Lower lobe of right lung (tissue), 2 donors: Measurements from ENCODE around the gene FLRT2. TPM values are rescaled to one million over a fixed set of nuclear protein-coding genes. Genes with fewer than 3 reads are reported as not detected.

Experiments
- ATAC-seq, 2 donors: fragments of 200-7000 bp; cut with Tn5 transposase; one replicate each; pipeline ENCODE4 v1.9.1; 2020 to 2022; ENCODE audit warnings: mild to moderate bottlenecking in 2 of 2, moderate library complexity in 2 of 2
- DNase-seq: peaks from one replicate; pipeline ENCODE4 v3.0.0-alpha.2; 2020
- H3K27ac ChIP-seq: fragments of 200-600 bp; one replicate; pipeline ENCODE4 v1.8.0; 2022
- H3K27me3 ChIP-seq: fragments of 200-600 bp; one replicate; pipeline ENCODE4 v1.8.0; 2022; ENCODE audit warnings: low read depth
- H3K36me3 ChIP-seq: fragments of 200-600 bp; one replicate; pipeline ENCODE4 v1.8.0; 2022; ENCODE audit warnings: mild to moderate bottlenecking
- H3K4me1 ChIP-seq: fragments of 200-600 bp; one replicate; pipeline ENCODE4 v1.8.0; 2022
- H3K4me3 ChIP-seq: fragments of 200-600 bp; one replicate; pipeline ENCODE4 v1.8.0; 2022; ENCODE audit warnings: mild to moderate bottlenecking
- H3K9me3 ChIP-seq: fragments of 200-600 bp; one replicate; pipeline ENCODE4 v1.8.0; 2022
- intact Hi-C: fragments of 100-400 bp; cut with DNase I; formaldehyde crosslinking; loops from one replicate; pipeline ENCODE4 v1.11.0; 2022
- total RNA-seq: library from RNA; stranded (reverse); fragmentation: NEBNext Ultra II Directional; extraction: Animal tissue kit (Norgen Biotek cat#: 25700); gene quantifications from one replicate; pipeline ENCODE4 v1.2.1, GENCODE V29; 2021
- TF ChIP-seq, protein P1 (sequence below): fragments of 200-600 bp; IDR thresholded peaks from one replicate; pipeline ENCODE4 v1.8.0; 2022; ENCODE audit warnings: antibody characterized with exemption, mild to moderate bottlenecking
- donor health status: DM: no; HTN: yes; CAD: no; lungs with severe emphysema.

FLRT2 gene
- total RNA-seq, 1 donor from 2014 or later, result 14.3 TPM

DNA sequence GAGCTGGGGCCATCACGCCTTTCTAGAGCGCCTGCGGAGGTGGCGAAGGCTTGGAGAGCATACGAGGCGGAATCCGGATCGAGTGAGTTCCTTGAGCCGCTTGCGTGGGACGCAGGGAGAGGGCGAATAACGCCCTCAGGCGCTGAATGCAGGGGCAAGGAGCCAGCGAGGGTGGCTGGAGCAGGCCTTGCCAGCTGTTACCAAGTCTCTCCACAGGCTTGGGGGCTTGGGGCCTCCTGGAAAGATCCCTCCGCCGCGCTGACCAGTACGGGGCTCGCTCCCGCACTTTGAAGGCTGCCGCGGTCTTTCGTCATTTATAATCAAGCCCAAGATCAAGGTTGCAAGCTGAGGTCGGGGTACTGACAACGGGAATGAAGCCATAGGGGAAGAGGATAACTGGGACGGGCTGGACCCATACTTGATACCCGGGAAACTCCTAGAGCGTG lies 1.2 kb downstream of the FLRT2 start:
- DNase-seq, result peak; percentile 50
- H3K9me3 ChIP-seq, result no peaks in the 10 kb centered on the region
- peaks cover 72% of the 10 kb centered on the region for H3K27me3 ChIP-seq
- peaks cover 39% of the 10 kb centered on the region for H3K4me1 ChIP-seq
- H3K27ac ChIP-seq, result peak overlapping the region; percentile 69
- H3K36me3 ChIP-seq, result no peaks in the 10 kb centered on the region
- intact Hi-C loops, result no loop called here
- TF ChIP-seq, protein P1, sequence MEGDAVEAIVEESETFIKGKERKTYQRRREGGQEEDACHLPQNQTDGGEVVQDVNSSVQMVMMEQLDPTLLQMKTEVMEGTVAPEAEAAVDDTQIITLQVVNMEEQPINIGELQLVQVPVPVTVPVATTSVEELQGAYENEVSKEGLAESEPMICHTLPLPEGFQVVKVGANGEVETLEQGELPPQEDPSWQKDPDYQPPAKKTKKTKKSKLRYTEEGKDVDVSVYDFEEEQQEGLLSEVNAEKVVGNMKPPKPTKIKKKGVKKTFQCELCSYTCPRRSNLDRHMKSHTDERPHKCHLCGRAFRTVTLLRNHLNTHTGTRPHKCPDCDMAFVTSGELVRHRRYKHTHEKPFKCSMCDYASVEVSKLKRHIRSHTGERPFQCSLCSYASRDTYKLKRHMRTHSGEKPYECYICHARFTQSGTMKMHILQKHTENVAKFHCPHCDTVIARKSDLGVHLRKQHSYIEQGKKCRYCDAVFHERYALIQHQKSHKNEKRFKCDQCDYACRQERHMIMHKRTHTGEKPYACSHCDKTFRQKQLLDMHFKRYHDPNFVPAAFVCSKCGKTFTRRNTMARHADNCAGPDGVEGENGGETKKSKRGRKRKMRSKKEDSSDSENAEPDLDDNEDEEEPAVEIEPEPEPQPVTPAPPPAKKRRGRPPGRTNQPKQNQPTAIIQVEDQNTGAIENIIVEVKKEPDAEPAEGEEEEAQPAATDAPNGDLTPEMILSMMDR, result no peak
- peak overlapping the region; percentile 58 for H3K4me3 ChIP-seq
- peak; percentile 24 to 29 for ATAC-seq

DNA sequence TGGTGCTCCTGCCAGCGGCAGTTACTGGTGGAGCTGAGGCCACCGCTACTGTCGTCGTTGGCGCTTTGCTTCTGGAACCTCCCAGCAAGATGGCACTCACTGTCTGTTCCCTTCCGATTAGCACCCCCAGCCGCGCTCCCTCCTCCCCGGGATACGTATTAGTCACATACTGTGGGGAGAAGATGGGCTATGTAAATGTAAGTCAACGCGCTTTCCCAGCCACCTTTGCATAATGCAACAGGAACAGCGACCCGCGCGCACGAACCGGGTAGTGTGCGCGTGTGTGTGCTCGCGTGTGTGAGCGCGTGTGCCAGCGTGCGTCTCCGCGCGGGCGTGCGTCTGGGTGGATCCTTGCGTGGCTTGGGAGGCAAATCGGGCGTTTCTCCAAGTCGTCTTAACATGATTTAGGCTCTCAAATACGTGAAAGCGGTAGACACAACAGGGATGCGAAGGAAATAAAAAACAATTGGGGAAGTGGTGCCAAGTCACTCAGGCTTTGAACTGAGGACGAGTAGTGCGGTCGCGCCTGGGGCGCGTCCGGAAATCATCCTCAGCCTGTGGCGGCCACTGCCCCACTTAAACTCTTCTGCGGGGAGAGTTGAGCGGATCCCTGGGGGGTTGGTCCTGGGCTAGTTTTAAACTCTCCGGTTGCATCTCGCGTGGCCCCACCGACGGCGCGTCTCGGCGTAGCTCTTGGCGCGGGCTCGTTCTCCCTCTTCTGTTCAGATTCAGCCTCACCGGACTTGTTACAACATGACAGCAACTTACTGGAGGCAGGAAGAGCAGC lies 1.8 kb downstream of the FLRT2 start:
- peaks cover 39% of the 10 kb centered on the region for H3K4me1 ChIP-seq
- TF ChIP-seq, protein P1, result no peak
- intact Hi-C loops, result no loop called here

DNA sequence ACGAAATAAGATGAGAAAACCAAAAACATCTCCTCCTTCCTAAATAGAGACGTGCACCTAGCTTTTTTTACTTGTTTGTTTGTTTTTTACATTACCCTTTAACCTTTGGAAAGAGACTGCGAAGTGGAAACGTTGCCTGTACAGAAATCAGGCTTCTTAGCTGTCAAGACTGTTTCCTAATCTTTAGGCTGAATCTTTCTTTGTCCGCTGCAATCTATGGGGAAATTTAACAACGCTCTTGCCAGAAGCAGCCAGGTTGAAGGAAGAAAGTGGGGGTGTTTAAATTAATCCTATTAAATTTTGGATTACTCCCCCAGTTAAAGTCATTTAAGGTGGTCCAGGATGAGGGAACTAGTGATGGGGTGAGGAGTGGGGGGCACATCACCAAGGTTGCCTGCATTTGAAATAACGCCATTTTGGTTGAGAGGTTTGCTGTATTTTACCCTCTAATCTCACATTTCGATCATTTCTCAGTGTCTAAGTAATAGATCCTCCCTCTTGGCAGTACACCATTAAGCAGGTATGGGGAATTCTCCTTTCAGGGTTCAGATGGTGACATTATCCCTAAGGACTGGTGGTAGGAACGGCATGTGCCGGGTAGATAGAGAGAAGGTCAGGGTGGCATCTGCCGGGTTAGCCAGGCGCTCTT lies 2.6 kb downstream of the FLRT2 start:
- Histone ChIP-seq H3K27me3 (peaks cover 78% of the 10 kb centered on the region), H3K9me3 (no peaks in the 10 kb centered on the region), H3K4me3 (peak overlapping the region; percentile 58), H3K36me3 (no peaks in the 10 kb centered on the region), H3K4me1 (peaks cover 39% of the 10 kb centered on the region), H3K27ac (no peak overlapping the region)
- DNase-seq (no peak), ATAC-seq (no peak)
- intact Hi-C loops, result no loop called here
- TF ChIP-seq, protein P1, result no peak

More for the DNA sequence above, 1.8 kb downstream of the FLRT2 start:
- Histone ChIP-seq H3K36me3 (no peaks in the 10 kb centered on the region), H3K9me3 (no peaks in the 10 kb centered on the region), H3K27ac (peak overlapping the region; percentile 69), H3K27me3 (peaks cover 73% of the 10 kb centered on the region), H3K4me3 (peak overlapping the region; percentile 58)
- peak; percentile 37 to 45 for ATAC-seq
- DNase-seq, result peak; percentile 51

DNA sequence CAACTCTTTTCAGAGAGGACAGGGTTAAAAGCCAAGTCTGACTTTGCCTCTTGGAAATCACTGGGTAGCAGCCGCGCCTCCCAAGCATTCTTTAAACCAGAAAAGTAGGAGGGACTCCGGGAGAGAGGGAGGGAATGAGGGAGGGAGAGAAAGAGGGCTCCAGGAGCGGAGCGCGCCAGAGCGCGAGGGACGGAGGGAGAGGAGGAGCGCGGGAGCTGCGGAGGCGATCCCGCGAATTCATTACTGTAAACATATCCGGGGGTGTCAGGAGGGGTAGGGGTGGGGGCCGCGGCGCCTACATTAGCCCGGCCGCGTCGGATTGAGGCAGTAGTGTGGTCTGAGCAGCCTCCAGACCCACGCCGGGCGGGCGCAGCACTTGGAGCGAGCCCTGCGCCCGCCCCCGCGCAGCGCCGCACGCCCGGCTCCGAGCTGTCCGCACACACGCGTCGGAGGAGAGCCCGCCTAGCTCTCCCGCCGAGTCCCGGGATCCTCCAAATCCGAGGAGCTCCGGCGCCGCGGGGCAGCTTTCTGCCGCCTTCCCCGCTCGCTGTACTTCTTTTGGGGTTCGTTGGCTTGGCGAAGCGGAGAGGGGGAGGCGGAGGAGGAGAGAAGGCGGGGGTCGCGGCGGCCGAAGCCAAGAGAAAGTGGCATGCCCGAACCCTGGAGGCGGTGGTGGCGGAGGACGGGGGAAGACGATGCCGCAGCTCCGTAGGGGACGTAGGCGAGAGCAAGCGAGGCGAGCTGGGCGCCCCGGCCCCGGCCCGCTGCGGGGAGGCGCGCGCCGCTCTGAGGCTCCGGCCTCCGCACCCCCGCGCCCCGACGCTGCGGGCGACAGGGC lies 3.3 kb downstream of the FLRT2 start:
- TF ChIP-seq, protein P1, result no peak
- peaks cover 76% of the 10 kb centered on the region for H3K27me3 ChIP-seq
- intact Hi-C loops, result no loop called here
- peak overlapping the region; percentile 58 for H3K4me3 ChIP-seq
- no peak overlapping the region for H3K27ac ChIP-seq
- ATAC-seq, result peak; percentile 54 to 58
- H3K9me3 ChIP-seq, result no peaks in the 10 kb centered on the region
- H3K4me1 ChIP-seq, result peaks cover 39% of the 10 kb centered on the region
- no peaks in the 10 kb centered on the region for H3K36me3 ChIP-seq
- peak; percentile 43 for DNase-seq

DNA sequence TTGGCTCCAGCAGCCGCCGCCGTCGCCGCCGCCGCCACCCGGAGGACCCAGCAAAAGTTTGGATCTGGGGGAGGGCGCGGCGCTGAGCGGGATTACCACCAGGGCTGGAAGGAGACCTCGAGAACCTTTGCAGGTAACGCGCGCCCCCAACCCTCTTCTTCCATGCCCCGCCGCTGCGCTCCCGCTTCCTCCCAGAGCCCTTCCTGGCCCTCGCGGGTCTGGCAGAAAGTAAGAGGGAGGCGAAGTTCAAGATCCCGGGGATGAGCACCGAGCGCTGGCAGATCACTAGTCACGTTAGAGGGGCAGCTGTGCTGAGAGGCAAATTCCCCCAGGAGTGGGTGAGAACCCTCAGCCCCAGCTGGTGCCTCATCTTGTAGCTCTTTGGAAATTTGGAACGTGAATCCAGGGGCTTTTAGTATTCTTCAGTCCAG lies 3.9 kb downstream of the FLRT2 start:
- H3K4me1 ChIP-seq, result peaks cover 35% of the 10 kb centered on the region
- intact Hi-C loops, result no loop called here
- H3K36me3 ChIP-seq, result no peaks in the 10 kb centered on the region
- H3K27me3 ChIP-seq, result peaks cover 70% of the 10 kb centered on the region
- H3K4me3 ChIP-seq, result peak overlapping the region; percentile 58
- DNase-seq, result peak; percentile 42
- no peak for ATAC-seq
- TF ChIP-seq, protein P1, result no peak
- H3K9me3 ChIP-seq, result no peaks in the 10 kb centered on the region
- no peak overlapping the region for H3K27ac ChIP-seq
